DOHH2 (cell line): ENCODE measurements around the gene CALR.

Experiments used
- CTCF ChIP-seq: fragments of 200-600 bp; sonication (generic); IDR thresholded peaks from one replicate; pipeline ENCODE4 v1.5.1; 2014; ENCODE audit warnings: antibody characterized with exemption, mild to moderate bottlenecking, low read depth, low read length; ENCODE audit not compliant: poor library complexity, severe bottlenecking
- EZH2phosphoT487 ChIP-seq: fragments of 200-600 bp; sonication (generic); IDR thresholded peaks from 2 replicates; pipeline ENCODE4 v1.6.1; 2017; ENCODE audit warnings: borderline replicate concordance, mild to moderate bottlenecking, antibody characterized with exemption, low read length, moderate library complexity, mixed read lengths

GRCh38 chr19:12939975-12940423 is 1.6 kb downstream of the CALR start:
- TF ChIP-seq CTCF (no peak), EZH2phosphoT487 (no peak)
